IPS-15b (cell line): ENCODE data around the gene ALDH1A3.

Source experiments
- H3K27me3 ChIP-seq: one replicate; pipeline ENCODE4 v1.6.1; 2013; ENCODE audit warnings: low read length; ENCODE audit not compliant: control insufficient read depth, insufficient read depth
- H3K36me3 ChIP-seq: one replicate; pipeline ENCODE4 v1.6.1; 2013; ENCODE audit warnings: low read length; ENCODE audit not compliant: control insufficient read depth, insufficient read depth
- H3K4me1 ChIP-seq: one replicate; pipeline ENCODE4 v1.6.1; 2013; ENCODE audit warnings: mild to moderate bottlenecking, low read length; ENCODE audit not compliant: control insufficient read depth, insufficient read depth
- H3K4me3 ChIP-seq: one replicate; pipeline ENCODE4 v1.5.1; 2013; ENCODE audit warnings: low read depth, low read length
- H3K9ac ChIP-seq: one replicate; pipeline ENCODE4 v1.6.1; 2013; ENCODE audit warnings: low read depth, mild to moderate bottlenecking, low read length
- H3K9me3 ChIP-seq: one replicate; pipeline ENCODE4 v1.6.1; 2013; ENCODE audit warnings: mild to moderate bottlenecking, low read length; ENCODE audit not compliant: control insufficient read depth, insufficient read depth

ALDH1A3 gene

DNA sequence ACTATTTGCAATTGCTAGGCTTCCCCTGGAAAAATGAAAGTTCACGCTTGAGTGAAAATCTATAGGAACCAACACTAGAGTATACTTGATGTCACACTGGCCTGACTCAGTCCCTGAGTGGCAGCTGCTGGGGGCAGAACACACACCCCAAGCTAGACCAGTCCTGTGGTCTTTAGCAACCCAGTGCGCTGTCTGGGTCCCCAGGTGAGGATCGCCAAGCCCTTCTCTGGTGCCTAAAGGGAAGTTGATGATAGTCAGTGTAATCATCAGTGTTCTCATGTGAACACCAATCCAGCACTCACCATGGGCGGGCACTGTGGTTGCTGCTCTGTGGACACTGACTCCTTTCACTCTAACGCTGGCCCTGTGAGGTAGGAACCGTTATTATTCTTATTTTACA is 11.2 kb downstream of the ALDH1A3 start:
- no peak overlapping the region for H3K4me3 ChIP-seq
- no peaks in the 10 kb centered on the region for H3K27me3 ChIP-seq
- H3K9ac ChIP-seq, result no peak overlapping the region
- H3K9me3 ChIP-seq, result no peaks in the 10 kb centered on the region
- no peaks in the 10 kb centered on the region for H3K36me3 ChIP-seq
- H3K4me1 ChIP-seq, result peaks cover 2% of the 10 kb centered on the region

DNA sequence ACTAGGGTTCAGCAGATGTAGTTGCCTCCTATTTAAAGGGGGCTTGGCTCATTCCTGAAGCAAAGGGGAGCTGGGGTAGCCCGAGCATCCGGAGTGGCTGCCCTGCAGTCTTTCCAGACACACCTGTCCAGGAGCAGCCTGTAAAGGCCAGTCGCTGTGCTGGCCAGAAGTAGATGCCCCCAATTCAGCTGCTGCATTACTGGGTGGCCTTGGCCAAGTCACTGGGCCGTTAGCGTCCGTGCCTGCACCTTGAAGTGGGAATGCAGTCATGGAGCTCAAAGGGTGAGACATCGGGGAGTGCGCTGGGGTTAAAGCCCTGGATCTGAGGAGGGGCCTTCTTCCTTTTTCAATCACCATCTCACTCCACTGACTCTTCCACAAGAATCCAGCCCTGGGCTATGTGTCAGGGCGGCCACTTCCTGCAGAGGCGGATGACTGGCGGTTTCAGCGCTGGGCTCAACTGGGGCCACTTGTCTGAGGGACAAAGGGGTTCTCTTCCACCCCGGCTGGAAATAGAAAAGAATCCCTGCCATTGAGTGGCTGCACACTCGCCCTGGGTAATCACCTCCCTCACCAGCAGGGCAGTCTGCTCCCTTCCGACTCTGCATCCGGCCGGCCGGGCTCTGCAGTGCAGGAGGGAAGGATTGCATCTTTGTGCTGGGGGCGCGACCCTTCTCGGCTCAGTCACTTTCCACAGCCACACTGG is 11.8 kb downstream of the ALDH1A3 start:
- Histone ChIP-seq H3K9me3 (no peaks in the 10 kb centered on the region), H3K9ac (no peak overlapping the region), H3K27me3 (no peaks in the 10 kb centered on the region), H3K4me1 (no peaks in the 10 kb centered on the region), H3K4me3 (no peak overlapping the region), H3K36me3 (no peaks in the 10 kb centered on the region)

- H3K27me3 ChIP-seq, result no peaks in the 10 kb centered on the region
- H3K4me3 ChIP-seq, result no peak overlapping the region
- no peak overlapping the region for H3K9ac ChIP-seq
These were observed 12.4 kb downstream of the ALDH1A3 start for GRCh38 chr15:100892013-100892355.

GRCh38 chr15:100893261-100893963 is 13.8 kb downstream of the ALDH1A3 start:
- Histone ChIP-seq H3K27me3 (no peaks in the 10 kb centered on the region), H3K4me1 (no peaks in the 10 kb centered on the region), H3K9me3 (no peaks in the 10 kb centered on the region), H3K9ac (no peak overlapping the region), H3K4me3 (no peak overlapping the region), H3K36me3 (no peaks in the 10 kb centered on the region)

More at GRCh38 chr15:100892013-100892355, 12.4 kb downstream of the ALDH1A3 start:
- H3K9me3 ChIP-seq, result no peaks in the 10 kb centered on the region
- no peaks in the 10 kb centered on the region for H3K4me1 ChIP-seq
- no peaks in the 10 kb centered on the region for H3K36me3 ChIP-seq

DNA sequence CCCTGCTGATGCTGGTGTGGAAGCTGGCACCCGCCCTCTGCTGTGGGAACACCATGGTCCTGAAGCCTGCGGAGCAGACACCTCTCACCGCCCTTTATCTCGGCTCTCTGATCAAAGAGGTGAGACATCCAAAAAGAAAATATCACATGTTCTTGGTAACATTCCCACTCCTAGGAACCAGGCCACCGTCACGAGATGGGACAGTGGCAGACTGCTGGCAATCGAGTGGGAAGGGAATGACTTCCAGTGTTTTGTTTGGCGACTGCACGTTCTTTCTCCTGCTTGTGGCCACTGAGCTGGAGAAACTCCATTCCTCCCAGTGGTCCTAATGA is 14.3 kb downstream of the ALDH1A3 start:
- Histone ChIP-seq H3K36me3 (no peaks in the 10 kb centered on the region), H3K9me3 (no peaks in the 10 kb centered on the region), H3K27me3 (no peaks in the 10 kb centered on the region), H3K4me3 (no peak overlapping the region), H3K9ac (no peak overlapping the region), H3K4me1 (no peaks in the 10 kb centered on the region)

GRCh38 chr15:100895721-100896120 is 16.1 kb downstream of the ALDH1A3 start:
- Histone ChIP-seq H3K4me3 (no peak overlapping the region), H3K4me1 (no peaks in the 10 kb centered on the region), H3K9ac (no peak overlapping the region), H3K9me3 (no peaks in the 10 kb centered on the region), H3K36me3 (no peaks in the 10 kb centered on the region), H3K27me3 (no peaks in the 10 kb centered on the region)

DNA sequence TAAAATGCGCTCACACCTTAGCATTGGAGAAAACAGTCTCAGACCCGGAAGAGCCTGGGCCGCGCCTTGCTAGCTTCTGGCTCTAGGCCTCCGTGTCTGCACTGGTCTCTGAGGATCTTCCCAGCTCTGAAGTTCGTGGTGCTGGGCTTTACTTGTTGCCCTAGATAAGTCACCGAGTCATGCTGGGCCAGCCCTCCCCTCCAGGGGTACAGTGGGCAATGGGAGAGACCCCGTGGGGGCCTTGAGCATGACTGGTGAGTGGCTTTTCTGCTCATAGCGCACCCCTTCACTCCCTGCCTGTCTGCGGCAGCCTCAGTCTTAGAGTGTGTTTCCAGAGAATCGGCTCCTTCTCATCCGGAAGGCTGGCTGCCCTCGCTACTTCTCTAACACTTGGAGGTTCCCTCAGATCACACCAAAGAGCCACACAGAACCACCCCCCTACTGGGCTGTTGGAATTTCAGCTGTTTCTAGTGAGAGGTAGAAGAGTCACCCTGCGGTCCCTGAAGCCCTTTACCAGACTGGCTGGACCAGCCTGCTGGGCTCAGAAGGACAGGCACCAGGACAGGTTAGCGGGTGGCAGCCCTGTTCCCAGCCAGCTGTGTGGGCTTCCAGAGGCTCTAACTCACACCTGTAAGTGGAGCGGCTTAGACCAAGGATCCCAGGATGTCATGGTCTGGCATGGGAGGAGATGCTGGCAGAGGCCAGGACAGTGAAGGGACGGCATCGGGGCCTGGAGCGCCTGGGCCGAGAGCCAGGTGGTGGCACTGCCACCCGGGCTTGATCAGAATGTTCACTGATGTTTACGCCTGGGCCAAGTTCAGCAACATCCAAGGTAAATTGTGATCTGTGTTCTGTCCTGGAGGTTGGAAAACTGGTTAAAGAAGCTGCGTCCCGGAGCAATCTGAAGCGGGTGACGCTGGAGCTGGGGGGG is 17.9 kb downstream of the ALDH1A3 start:
- no peaks in the 10 kb centered on the region for H3K36me3 ChIP-seq
- no peaks in the 10 kb centered on the region for H3K27me3 ChIP-seq
- H3K9me3 ChIP-seq, result no peaks in the 10 kb centered on the region
- H3K9ac ChIP-seq, result no peak overlapping the region
- H3K4me1 ChIP-seq, result no peaks in the 10 kb centered on the region
- H3K4me3 ChIP-seq, result no peak overlapping the region

- H3K36me3 ChIP-seq, result no peaks in the 10 kb centered on the region
- H3K4me1 ChIP-seq, result no peaks in the 10 kb centered on the region
- H3K9ac ChIP-seq, result no peak overlapping the region
- no peaks in the 10 kb centered on the region for H3K9me3 ChIP-seq
- no peak overlapping the region for H3K4me3 ChIP-seq
- no peaks in the 10 kb centered on the region for H3K27me3 ChIP-seq
These were observed 18.5 kb downstream of the ALDH1A3 start for GRCh38 chr15:100898152-100898490.

- no peak overlapping the region for H3K4me3 ChIP-seq
- H3K4me1 ChIP-seq, result no peaks in the 10 kb centered on the region
These were observed 19.2 kb downstream of the ALDH1A3 start for GRCh38 chr15:100898661-100899462.

GRCh38 chr15:100899601-100900000 is 20.0 kb downstream of the ALDH1A3 start:
- Histone ChIP-seq H3K27me3 (no peaks in the 10 kb centered on the region), H3K9ac (no peak overlapping the region), H3K4me3 (no peak overlapping the region), H3K9me3 (no peaks in the 10 kb centered on the region), H3K36me3 (no peaks in the 10 kb centered on the region), H3K4me1 (no peaks in the 10 kb centered on the region)

More at GRCh38 chr15:100898661-100899462, 19.2 kb downstream of the ALDH1A3 start:
- Histone ChIP-seq H3K9me3 (no peaks in the 10 kb centered on the region), H3K9ac (no peak overlapping the region), H3K27me3 (no peaks in the 10 kb centered on the region), H3K36me3 (no peaks in the 10 kb centered on the region)

DNA sequence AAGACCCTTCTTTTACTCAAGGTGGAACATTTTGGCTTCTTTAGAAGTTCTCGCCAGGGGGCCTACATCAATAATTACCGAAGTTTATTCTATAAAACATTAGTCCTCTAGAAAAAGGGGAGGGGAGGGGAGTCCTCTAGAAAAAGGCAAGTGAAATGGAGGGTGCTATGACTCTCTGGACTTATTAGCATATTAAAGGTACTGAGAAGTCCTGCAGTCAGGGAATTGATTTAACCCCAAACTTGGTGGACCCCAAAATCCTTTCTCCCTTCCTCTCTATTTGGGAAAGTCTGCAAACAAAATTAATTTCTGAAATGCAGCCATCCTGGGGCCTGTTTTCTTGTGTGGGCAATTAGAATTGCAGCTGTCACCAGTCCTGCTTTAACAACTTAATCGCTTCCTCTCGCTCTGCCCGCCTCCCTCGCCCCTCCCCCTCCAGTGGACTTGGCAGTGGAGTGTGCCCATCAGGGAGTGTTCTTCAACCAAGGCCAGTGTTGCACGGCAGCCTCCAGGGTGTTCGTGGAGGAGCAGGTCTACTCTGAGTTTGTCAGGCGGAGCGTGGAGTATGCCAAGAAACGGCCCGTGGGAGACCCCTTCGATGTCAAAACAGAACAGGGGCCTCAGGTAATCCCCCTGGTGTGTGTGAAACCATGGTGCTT is 20.6 kb downstream of the ALDH1A3 start:
- Histone ChIP-seq H3K4me3 (no peak overlapping the region), H3K4me1 (no peaks in the 10 kb centered on the region), H3K27me3 (no peaks in the 10 kb centered on the region), H3K9me3 (no peaks in the 10 kb centered on the region), H3K9ac (no peak overlapping the region), H3K36me3 (no peaks in the 10 kb centered on the region)
